H1 (cell line): ENCODE results near the gene AIF1L. TPM values are rescaled to one million over a fixed set of nuclear protein-coding genes. Genes with fewer than 3 reads are reported as not detected.
A peak's percentile ranks its signal among the peaks of the same experiment; 100 is the strongest.

Source experiments
- CTCF ChIA-PET: fragments of 300-600 bp; sonication (Branson Sonifier 250); formaldehyde crosslinking; loops from one replicate; lab custom pipeline; 2021; ENCODE audit not compliant: partially characterized antibody; lab: Charles Lee
- POLR2A ChIA-PET: fragments of 300-600 bp; sonication (Branson Sonifier 250); formaldehyde crosslinking; loops from one replicate; lab custom pipeline; 2021; ENCODE audit warnings: inconsistent platforms; ENCODE audit not compliant: partially characterized antibody; lab: Charles Lee
- DNase-seq, 2 experiments: peaks; one replicate each; pipeline versions ENCODE4 v3.0.0 to v3.0.0-alpha.2; 2010 to 2022; ENCODE audit warnings: low spot score in 2 of 2, low read depth in 1 of 2, mixed read lengths in 1 of 2
- FAIRE-seq: peaks from 2 replicates; lab custom pipeline; 2011; peaks lifted over from hg19 to GRCh38; lab: Jason Lieb, UNC
- H2AFZ ChIP-seq: 2 replicates; pipeline ENCODE4 v1.8.1; 2012; ENCODE audit warnings: low read length, inconsistent platforms
- H2AK5ac ChIP-seq: 2 replicates; pipeline ENCODE4 v1.6.1; 2013; ENCODE audit warnings: low read depth, low read length
- H2BK120ac ChIP-seq: replicated peaks from 2 replicates; pipeline ENCODE3; 2013; ENCODE audit warnings: low read depth, low read length, inconsistent platforms
- H2BK12ac ChIP-seq: 2 replicates; pipeline ENCODE4 v1.6.1; 2013; ENCODE audit warnings: low read depth, low read length
- H2BK15ac ChIP-seq: 2 replicates; pipeline ENCODE4 v1.6.1; 2013; ENCODE audit warnings: low read length
- H2BK20ac ChIP-seq: 2 replicates; pipeline ENCODE4 v1.6.1; 2013; ENCODE audit warnings: low read length
- H2BK5ac ChIP-seq: 2 replicates; pipeline ENCODE4 v1.6.1; 2013; ENCODE audit warnings: low read depth, low read length
- H3K14ac ChIP-seq: 2 replicates; pipeline ENCODE4 v1.6.1; 2013; ENCODE audit warnings: inconsistent platforms; ENCODE audit not compliant: insufficient read length
- H3K18ac ChIP-seq: 2 replicates; pipeline ENCODE4 v1.6.1; 2013; ENCODE audit warnings: low read length; ENCODE audit errors: extremely low read depth
- H3K23ac ChIP-seq: 2 replicates; pipeline ENCODE4 v1.6.1; 2013; ENCODE audit warnings: inconsistent platforms; ENCODE audit not compliant: insufficient read length
- H3K23me2 ChIP-seq: 2 replicates; pipeline ENCODE4 v1.6.1; 2013; ENCODE audit warnings: low read depth, low read length
- H3K27ac ChIP-seq: 2 replicates; pipeline ENCODE4 v1.6.1; 2011; ENCODE audit warnings: low read depth, low read length, inconsistent platforms
- H3K27me3 ChIP-seq, 4 experiments: replicated peaks in 1 of 4; 1 replicate in 1 of 4; 2 replicates in 3 of 4; pipeline versions ENCODE4 v1.6.1 to v1.8.1; 2011 to 2013; ENCODE audit warnings: low read length in 3 of 4, mild to moderate bottlenecking in 3 of 4, inconsistent platforms in 2 of 4, mixed read lengths in 2 of 4, moderate library complexity in 1 of 4; ENCODE audit not compliant: control insufficient read depth in 3 of 4, insufficient read depth in 3 of 4; ENCODE audit errors: extremely low read depth in 1 of 4
- H3K36me3 ChIP-seq, 4 experiments: 2 replicates each; pipeline versions ENCODE4 v1.6.1 to v1.8.1; 2011 to 2013; ENCODE audit warnings: mild to moderate bottlenecking in 4 of 4, low read length in 3 of 4, moderate library complexity in 2 of 4, control low read depth in 1 of 4, inconsistent platforms in 1 of 4; ENCODE audit not compliant: insufficient read depth in 4 of 4, control insufficient read depth in 2 of 4
- H3K4ac ChIP-seq: replicated peaks from 2 replicates; pipeline ENCODE3; 2013; ENCODE audit warnings: low read length, low read depth, mixed read lengths, inconsistent platforms; ENCODE audit not compliant: insufficient read length
- H3K4me1 ChIP-seq, 4 experiments: replicated peaks in 1 of 4; 1 replicate in 1 of 4; 2 replicates in 3 of 4; pipeline versions ENCODE4 v1.6.1 to v1.8.1; 2011 to 2013; ENCODE audit warnings: low read length in 3 of 4, inconsistent platforms in 2 of 4, mixed read lengths in 1 of 4; ENCODE audit not compliant: insufficient read depth in 4 of 4, control insufficient read depth in 3 of 4
- H3K4me2 ChIP-seq, 2 experiments: 2 replicates each; pipeline versions ENCODE4 v1.6.1 to v1.8.1; 2011 to 2013; ENCODE audit warnings: low read depth in 2 of 2, low read length in 2 of 2, control low read depth in 1 of 2, inconsistent platforms in 1 of 2, mild to moderate bottlenecking in 1 of 2; ENCODE audit not compliant: insufficient read depth in 1 of 2
- H3K4me3 ChIP-seq, 4 experiments: fragments of 200-600, 300-600 bp in 1 of 4; sonication (generic), shearing (Covaris generic), sonication (Bioruptor Twin) in 1 of 4; 2 replicates each; pipeline versions ENCODE4 v1.5.1 to v1.8.1; 2011 to 2016; ENCODE audit warnings: low read length in 4 of 4, low read depth in 3 of 4, control low read depth in 2 of 4, inconsistent platforms in 2 of 4, mild to moderate bottlenecking in 2 of 4, mixed read lengths in 1 of 4, moderate library complexity in 1 of 4; ENCODE audit not compliant: insufficient read depth in 2 of 4; ENCODE audit errors: extremely low read depth in 1 of 4
- H3K56ac ChIP-seq: replicated peaks from 2 replicates; pipeline ENCODE3; 2013; ENCODE audit warnings: low read depth, mild to moderate bottlenecking, mixed read lengths, low read length, inconsistent platforms; ENCODE audit not compliant: insufficient read length
- H3K79me1 ChIP-seq: 2 replicates; pipeline ENCODE4 v1.6.1; 2013; ENCODE audit warnings: low read depth, low read length, control low read depth
- H3K79me2 ChIP-seq, 2 experiments: 2 replicates each; pipeline versions ENCODE4 v1.6.1 to v1.8.1; 2012 to 2013; ENCODE audit warnings: low read length in 2 of 2, mild to moderate bottlenecking in 2 of 2, inconsistent platforms in 1 of 2; ENCODE audit not compliant: insufficient read depth in 2 of 2, control insufficient read depth in 1 of 2
- H3K9ac ChIP-seq, 4 experiments: replicated peaks in 1 of 4; 1 replicate in 1 of 4; 2 replicates in 3 of 4; pipeline versions ENCODE4 v1.6.1 to v1.8.1; 2011 to 2013; ENCODE audit warnings: low read depth in 3 of 4, low read length in 3 of 4, control low read depth in 2 of 4, mild to moderate bottlenecking in 2 of 4, moderate library complexity in 2 of 4, inconsistent platforms in 1 of 4; ENCODE audit errors: extremely low read depth in 1 of 4
- H3K9me3 ChIP-seq, 2 experiments: 2 replicates each; pipeline versions ENCODE4 v1.6.1 to v1.8.1; 2012 to 2013; ENCODE audit warnings: mild to moderate bottlenecking in 2 of 2, moderate library complexity in 2 of 2, control low read depth in 1 of 2, inconsistent platforms in 1 of 2, low read depth in 1 of 2, low read length in 1 of 2, mixed read lengths in 1 of 2; ENCODE audit not compliant: insufficient read depth in 2 of 2
- H4K20me1 ChIP-seq, 2 experiments: replicated peaks in 1 of 2; 2 replicates each; pipeline versions ENCODE3 to v1.8.1; 2011 to 2013; ENCODE audit warnings: inconsistent platforms in 2 of 2, low read length in 2 of 2, mild to moderate bottlenecking in 1 of 2; ENCODE audit not compliant: insufficient read depth in 2 of 2, control insufficient read depth in 1 of 2
- H4K5ac ChIP-seq: 2 replicates; pipeline ENCODE4 v1.6.1; 2013; ENCODE audit warnings: low read length, low read depth, mixed read lengths, inconsistent platforms; ENCODE audit not compliant: insufficient read length
- H4K8ac ChIP-seq: 2 replicates; pipeline ENCODE4 v1.8.0; 2013; ENCODE audit warnings: mild to moderate bottlenecking, moderate library complexity, low read length, inconsistent platforms; ENCODE audit not compliant: insufficient read depth; ENCODE audit errors: extremely low read depth
- H4K91ac ChIP-seq: replicated peaks from 2 replicates; pipeline ENCODE3; 2013; ENCODE audit warnings: low read length, mixed read lengths, inconsistent platforms; ENCODE audit not compliant: insufficient read length
- ASH2L ChIP-seq: fragments of 200-600, 300-600 bp; sonication (generic); IDR thresholded peaks from one replicate; pipeline ENCODE4 v1.7.1; 2017; ENCODE audit warnings: low read length
- EZH2 ChIP-seq: fragments of 200-600 bp; sonication (generic); IDR thresholded peaks from 2 replicates; pipeline ENCODE4 v1.7.1; 2012; ENCODE audit warnings: low read depth, mild to moderate bottlenecking, moderate library complexity, low read length, inconsistent platforms; ENCODE audit not compliant: severe bottlenecking
- GABPA ChIP-seq: IDR thresholded peaks from 2 replicates; pipeline ENCODE4 v1.6.1; 2011; ENCODE audit warnings: mild to moderate bottlenecking, low read length, moderate library complexity, borderline replicate concordance; ENCODE audit not compliant: insufficient read depth
- SIRT6 ChIP-seq: IDR thresholded peaks from one replicate; pipeline ENCODE4 v1.7.1; 2012; ENCODE audit warnings: low read length, inconsistent platforms
- TAF7 ChIP-seq: optimal IDR thresholded peaks from 2 replicates; pipeline ENCODE3; 2011; ENCODE audit warnings: low read depth, mild to moderate bottlenecking, inconsistent platforms, low read length, moderate library complexity, borderline replicate concordance
- WGBS, 2 experiments: shearing (Covaris generic) in 1 of 2; methylation state at CpG; one replicate each; pipeline versions ENCODE4 v1.1.6 to v1.1.7; 2013 to 2015; ENCODE audit warnings: low lambda C conversion rate in 2 of 2, mixed read lengths in 2 of 2, inconsistent platforms in 1 of 2, low coverage in 1 of 2, missing lambda C conversion rate in 1 of 2; ENCODE audit not compliant: insufficient replicate concordance in 2 of 2, insufficient coverage in 1 of 2, insufficient read length in 1 of 2; ENCODE audit errors: extremely low coverage in 1 of 2, missing lambda C conversion rate in 1 of 2; 5-methylcytosine and 5-hydroxymethylcytosine counted together
- polyA plus RNA-seq, 7 experiments: library from polyadenylated mRNA; depleted of rRNA in 3 of 7; stranded (reverse) in 5 of 7; unstranded in 2 of 7; fragments of >200 nt in 5 of 7; fragments of 200-250 nt in 2 of 7; gene quantifications; 1 replicate in 5 of 7; 2 replicates in 1 of 7; 4 replicates in 1 of 7; pipeline versions ENCODE4 v1.2.1 to v1.2.3, GENCODE V29; 2011 to 2013; ENCODE audit warnings: missing spikeins in 2 of 7, mixed read lengths in 2 of 7
- total RNA-seq: library from RNA; stranded (reverse); fragmentation: NEBNext Ultra II Directional; extraction: Animal tissue kit (Norgen Biotek cat#: 25700); gene quantifications from 2 replicates; pipeline ENCODE4 v1.2.1, GENCODE V29; 2021

Gene AIF1L
- total and polyA plus RNA-seq, 2 of the 8 experiments (the other 6 are each of a cell fraction or from before 2014, with no cell fraction given): 70.7 to 149 TPM

- H3K27ac ChIP-seq: no peak overlapping the region
- CTCF ChIA-PET: interaction anchor here (1.0 to 6.3 kb wide), 5 partner anchors 7 to 106 kb away, joined by 3 to 47 read pairs (median 5); no protein-coding TSS in a partner anchor
- no peaks in the 10 kb centered on the region for H3K9me3 ChIP-seq
- H3K4me1 ChIP-seq: peaks cover 8 to 43% (median 31%) of the 10 kb centered on the region in 4 experiments
- H2BK5ac ChIP-seq: peak overlapping the region; percentile 88; the same call in 1 of the 2 replicates
- peaks cover 2 to 3% of the 10 kb centered on the region in 2 experiments for H4K20me1 ChIP-seq
- H3K36me3 ChIP-seq: peaks cover 9 to 39% (median 11%) of the 10 kb centered on the region in 4 experiments; a peak in 7 of 8 replicates
- no peak overlapping the region for H2BK12ac ChIP-seq
- H3K79me1 ChIP-seq: peaks cover 5% of the 10 kb centered on the region
- no peak overlapping the region for H2BK20ac ChIP-seq
- H3K4me2 ChIP-seq: peak overlapping the region; percentile 18 to 27; a peak in 3 of 4 replicates
- POLR2A ChIA-PET: interaction anchor here (0.7 to 32.4 kb wide), 6 partner anchors 1 to 152 kb away, joined by 3 to 751 read pairs (median 4); partner anchors contain the start of genes AIF1L and NUP214
- no peaks in the 10 kb centered on the region for H3K27me3 ChIP-seq
- peaks cover 0 to 8% of the 10 kb centered on the region in 2 experiments; a peak in 1 of 4 replicates for H3K79me2 ChIP-seq
- H3K23ac ChIP-seq: no peak overlapping the region
- H3K18ac ChIP-seq: no peak overlapping the region
- no peak overlapping the region for H3K9ac ChIP-seq
- no peaks in the 10 kb centered on the region for H3K23me2 ChIP-seq
- H2BK15ac ChIP-seq: no peak overlapping the region; the same call in 1 of the 2 replicates
- no peak overlapping the region for H3K14ac ChIP-seq
- DNase-seq: no peak
- WGBS, 2 experiments: 56% methylated on average over 5 of the region's 5 CpGs; no CpG with 5 or more reads in 1 of the 2 experiments
- H2BK120ac ChIP-seq: peak overlapping the region; percentile 61
- H2AK5ac ChIP-seq: no peak overlapping the region
- 0 out of 8 replicates have a peak overlapping the region, but pooled peaks of 1 of the 4 experiments have one; percentile 10 for H3K4me3 ChIP-seq
- no peak for FAIRE-seq
- H2AFZ ChIP-seq: no peak overlapping the region
- no peak overlapping the region for H4K8ac ChIP-seq
- no peak overlapping the region for H3K56ac ChIP-seq
- H3K4ac ChIP-seq: peak overlapping the region; percentile 40
- no peak overlapping the region for H4K91ac ChIP-seq
- no peak overlapping the region for H4K5ac ChIP-seq
- TF ChIP-seq GABPA: no peak
- TF ChIP-seq SIRT6: no peak
- TF ChIP-seq ASH2L: peak; percentile 25
- TF ChIP-seq EZH2: no peak
- no peak for TF ChIP-seq TAF7
Observed at GRCh38 chr9:131104016-131104740, 7.8 kb downstream of the AIF1L start.
